GM12865 (cell line): Measurements from ENCODE around the gene FOCAD.

ENCODE experiments used
- DNase-seq: peaks from one replicate; pipeline ENCODE4 v3.0.0; 2010; ENCODE audit warnings: low read depth
- H3K4me3 ChIP-seq: 2 replicates; pipeline ENCODE4 v1.5.1; 2011; ENCODE audit warnings: mild to moderate bottlenecking, low read depth, low read length, control low read depth
- CTCF ChIP-seq: IDR thresholded peaks from 2 replicates; pipeline ENCODE4 v1.5.1; 2011; ENCODE audit warnings: low read length, control low read depth, low read depth, inconsistent platforms; ENCODE audit not compliant: insufficient read depth; ENCODE audit errors: missing control alignments

FOCAD gene

GRCh38 chr9:20984506-20984905 lies 300.4 kb downstream of the FOCAD start:
- no peak for TF ChIP-seq CTCF
- DNase-seq: no peak

DNA sequence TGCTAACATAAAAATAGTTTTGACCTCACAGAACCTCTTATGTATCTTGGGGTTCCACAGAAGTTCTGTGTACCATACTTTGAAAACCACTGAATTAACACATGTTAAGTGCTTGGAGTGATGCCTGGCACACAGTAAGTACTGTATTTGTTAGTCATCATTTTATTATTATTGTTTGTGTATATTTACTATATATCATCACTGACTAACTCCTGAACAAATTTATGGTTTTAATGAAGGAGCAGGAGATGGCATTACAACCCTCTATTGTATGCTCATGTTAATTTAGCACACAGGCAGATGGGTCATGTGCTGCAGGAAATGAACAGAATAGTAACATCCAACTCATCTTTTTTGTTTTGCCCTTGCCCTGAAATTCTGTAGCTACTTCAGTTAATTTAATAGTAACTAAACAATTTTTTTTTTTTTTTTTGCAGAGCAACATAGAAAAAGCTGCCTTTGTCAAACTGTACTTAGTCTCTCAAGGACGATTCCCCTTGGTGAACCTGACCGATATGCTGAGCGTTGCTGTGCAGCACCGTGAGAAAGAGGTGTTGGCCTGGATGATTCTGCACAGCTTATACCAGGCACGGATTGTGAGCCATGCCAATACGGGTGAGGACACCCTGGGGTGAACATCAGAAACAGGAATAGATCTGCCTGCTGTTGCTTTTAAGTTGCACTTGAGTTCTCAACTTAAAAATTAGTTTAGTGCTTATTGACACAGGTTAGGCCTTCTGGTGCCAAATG lies 302.0 kb downstream of the FOCAD start:
- no peak overlapping the region for H3K4me3 ChIP-seq
- TF ChIP-seq CTCF: no peak
- no peak for DNase-seq

More at GRCh38 chr9:20984506-20984905, 300.4 kb downstream of the FOCAD start:
- H3K4me3 ChIP-seq: no peak overlapping the region

- no peak for DNase-seq
These were observed 303.5 kb downstream of the FOCAD start for GRCh38 chr9:20987521-20987920.

DNA sequence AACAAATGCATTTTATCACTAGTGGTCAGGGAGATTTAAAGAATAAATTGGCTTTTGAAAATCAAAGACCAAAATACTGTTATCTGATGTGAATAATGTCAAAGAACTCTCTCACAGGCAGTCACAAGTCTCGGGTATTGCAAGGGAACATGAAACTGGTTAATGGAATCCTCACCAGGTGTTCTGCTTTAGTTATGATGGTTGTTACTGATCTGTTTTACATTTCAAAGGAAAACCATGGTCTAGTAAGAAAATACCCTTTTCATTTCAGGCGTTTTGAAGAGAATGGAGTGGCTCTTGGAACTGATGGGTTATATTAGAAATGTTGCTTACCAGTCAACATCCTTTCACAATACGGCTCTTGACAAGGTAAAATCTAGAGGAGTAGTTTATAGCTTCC lies 304.0 kb downstream of the FOCAD start:
- no peak overlapping the region for H3K4me3 ChIP-seq
- no peak for DNase-seq
- no peak for TF ChIP-seq CTCF

More at GRCh38 chr9:20987521-20987920, 303.5 kb downstream of the FOCAD start:
- no peak overlapping the region for H3K4me3 ChIP-seq
- TF ChIP-seq CTCF: no peak

DNA sequence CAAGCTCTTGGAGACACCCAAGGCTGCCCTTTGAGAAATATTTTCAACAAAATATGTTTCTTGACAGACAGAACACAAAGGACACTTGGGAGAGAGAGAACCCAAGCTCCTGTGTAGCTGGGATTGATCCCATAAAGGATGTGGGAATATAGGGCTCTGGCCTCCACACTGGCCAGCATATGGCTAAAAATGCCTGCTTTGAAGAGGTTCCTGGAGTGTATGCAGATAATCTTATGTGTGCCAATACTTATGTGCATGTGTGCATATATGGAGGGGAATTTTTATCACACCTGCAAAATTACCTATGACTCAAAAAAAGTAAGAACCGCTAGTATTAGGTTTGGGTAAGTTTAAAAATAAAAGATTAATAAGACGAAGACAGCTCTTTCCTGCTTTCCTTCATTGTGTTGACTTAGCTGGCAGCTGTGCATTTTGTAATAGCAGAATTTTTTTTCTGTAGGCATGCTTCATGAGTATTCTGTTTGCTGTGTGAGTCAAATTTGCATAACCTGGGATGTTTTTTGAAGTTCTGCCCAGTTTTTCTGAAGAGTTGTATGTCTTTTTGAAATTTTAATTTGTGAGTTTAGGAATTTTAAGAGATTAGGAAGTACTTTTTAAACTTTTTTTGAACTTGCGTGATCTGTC lies 304.7 kb downstream of the FOCAD start:
- no peak for DNase-seq
- no peak overlapping the region for H3K4me3 ChIP-seq
- no peak for TF ChIP-seq CTCF

GRCh38 chr9:20989923-20990341 lies 305.9 kb downstream of the FOCAD start:
- peak; percentile 52 for DNase-seq
- TF ChIP-seq CTCF: no peak
- H3K4me3 ChIP-seq: no peak overlapping the region
